Urinary bladder (tissue), 4 donors: ENCODE data around the gene NUBP1. TPM values are rescaled to one million over a fixed set of nuclear protein-coding genes. Genes with fewer than 3 reads are reported as not detected.

ENCODE experiments used
- DNase-seq: peaks from one replicate; pipeline ENCODE4 v3.0.0-alpha.2; 2015; ENCODE audit errors: extremely low spot score
- H3K27ac ChIP-seq: one replicate; pipeline ENCODE4 v1.5.1; 2013; ENCODE audit warnings: low read depth, mild to moderate bottlenecking, moderate library complexity
- H3K36me3 ChIP-seq: one replicate; pipeline ENCODE4 v1.6.1; 2013; ENCODE audit warnings: mild to moderate bottlenecking, moderate library complexity; ENCODE audit not compliant: insufficient read depth
- H3K4me1 ChIP-seq: one replicate; pipeline ENCODE4 v1.6.1; 2013; ENCODE audit warnings: mild to moderate bottlenecking, moderate library complexity; ENCODE audit not compliant: insufficient read depth
- H3K4me3 ChIP-seq: one replicate; pipeline ENCODE4 v1.5.1; 2013; ENCODE audit warnings: low read depth, low read length
- WGBS: extraction: QIAGEN DNeasy Blood & Tissue Kit; methylation state at CpG from one replicate; pipeline ENCODE4 v1.1.7; 2013; 5-methylcytosine and 5-hydroxymethylcytosine counted together
- polyA plus RNA-seq: library from polyadenylated mRNA; stranded (reverse); fragments of 200-250 nt; gene quantifications from one replicate; pipeline ENCODE4 v1.2.3, GENCODE V29; 2013
- total RNA-seq: library from RNA; depleted of rRNA; stranded (reverse); fragments of >200 nt; gene quantifications from one replicate; pipeline ENCODE4 v1.2.3, GENCODE V29; 2014
- donor health status: healthy with polysubstance abuse.
- donor health status: healthy.

The NUBP1 gene
- total and polyA plus RNA-seq, 2 donors, result 19.2 to 42.2 TPM

DNA sequence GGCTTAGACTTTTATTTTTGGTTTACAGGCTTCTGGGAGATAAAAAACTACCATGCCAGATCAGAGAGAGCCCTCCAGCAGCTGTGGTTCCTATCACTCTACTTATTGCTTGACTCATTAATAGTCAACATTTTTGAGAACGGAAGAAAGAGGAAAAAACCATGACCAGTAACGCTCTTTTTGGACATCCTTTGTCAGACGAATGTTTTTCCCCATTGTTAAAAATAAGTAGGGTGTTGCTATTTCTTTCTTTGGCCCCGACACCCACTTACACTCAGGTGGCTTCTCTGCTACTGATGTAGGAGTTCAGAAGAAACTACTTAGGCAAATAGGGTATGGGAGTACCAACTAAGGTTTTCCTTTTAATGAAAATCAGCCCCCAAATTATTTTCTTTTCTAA is 47.4 kb downstream of the NUBP1 start:
- WGBS, result 80% methylated on average over 4 of the region's 4 CpGs
- H3K4me1 ChIP-seq, result no peaks in the 10 kb centered on the region

DNA sequence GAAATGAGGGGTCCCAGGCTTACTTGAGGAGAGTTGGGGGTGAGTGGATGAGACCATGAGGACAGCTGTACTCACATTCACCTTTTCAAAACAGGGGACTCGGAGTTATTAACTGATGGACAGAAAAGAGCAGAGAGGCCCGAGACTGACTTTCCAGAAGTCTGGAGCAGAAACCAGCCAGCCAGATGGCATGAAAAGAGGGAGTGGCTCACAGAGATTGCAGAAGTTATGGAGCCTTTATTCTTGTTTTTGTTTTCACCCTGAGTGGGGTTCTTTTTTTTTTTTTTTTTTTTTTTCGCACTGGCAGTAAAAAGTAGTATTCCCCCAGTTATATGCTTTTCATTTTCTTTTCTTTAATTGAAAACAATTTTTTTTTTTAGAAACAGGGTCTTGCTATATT is 56.1 kb downstream of the NUBP1 start:
- 93% methylated on average over 3 of the region's 3 CpGs for WGBS
- H3K4me1 ChIP-seq, result no peaks in the 10 kb centered on the region

More for the DNA sequence above, 47.4 kb downstream of the NUBP1 start:
- no peak overlapping the region for H3K27ac ChIP-seq
- H3K4me3 ChIP-seq, result no peak overlapping the region
- H3K36me3 ChIP-seq, result no peaks in the 10 kb centered on the region
- DNase-seq, result no peak

DNA sequence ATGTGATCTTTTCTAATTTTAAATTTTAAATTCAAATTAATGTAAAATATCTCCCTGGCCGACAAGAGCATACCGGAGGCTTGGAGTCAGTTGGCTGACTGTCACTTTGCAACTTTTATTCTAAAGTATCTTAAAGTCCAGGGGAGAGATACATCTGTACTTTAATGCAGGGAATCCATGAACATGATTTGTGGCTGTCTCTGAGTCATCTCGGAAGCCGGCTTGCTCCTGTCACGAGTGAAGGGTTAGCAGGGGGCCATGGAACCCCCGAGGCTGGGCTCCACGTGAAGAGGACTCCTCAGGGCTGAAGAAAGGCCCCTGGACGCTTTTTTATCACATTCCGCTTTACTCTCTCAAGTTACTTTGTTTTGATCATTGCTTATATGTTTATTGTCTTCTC is 61.7 kb downstream of the NUBP1 start:
- no peak overlapping the region for H3K27ac ChIP-seq
- DNase-seq, result no peak
- H3K4me3 ChIP-seq, result no peak overlapping the region
- H3K4me1 ChIP-seq, result no peaks in the 10 kb centered on the region
- 66% methylated on average over 9 of the region's 9 CpGs for WGBS
- H3K36me3 ChIP-seq, result no peaks in the 10 kb centered on the region

More for the DNA sequence above, 56.1 kb downstream of the NUBP1 start:
- DNase-seq, result no peak
- Histone ChIP-seq H3K4me3 (no peak overlapping the region), H3K27ac (no peak overlapping the region), H3K36me3 (no peaks in the 10 kb centered on the region)

DNA sequence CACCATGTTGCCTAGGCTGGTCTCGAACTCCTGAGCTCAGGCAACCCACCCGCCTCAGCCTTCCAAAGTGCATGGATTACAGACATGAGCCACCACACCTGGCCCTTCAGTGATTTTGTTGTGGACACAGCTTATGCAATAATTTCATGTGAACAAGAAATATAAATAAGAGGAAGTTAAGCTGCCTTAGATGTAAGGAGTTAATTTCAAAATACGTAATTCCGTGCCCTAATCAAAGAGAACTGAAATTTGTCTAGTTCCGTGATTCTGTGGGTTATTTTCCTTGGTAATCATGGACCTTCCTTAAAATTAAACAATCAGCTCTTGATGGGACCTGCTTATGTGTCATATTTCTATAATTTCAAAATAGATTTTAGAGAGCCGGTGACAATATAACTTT is 63.1 kb downstream of the NUBP1 start:
- 86% methylated on average over 6 of the region's 6 CpGs for WGBS
- no peaks in the 10 kb centered on the region for H3K36me3 ChIP-seq
- no peak for DNase-seq
- H3K4me3 ChIP-seq, result no peak overlapping the region
- H3K4me1 ChIP-seq, result no peaks in the 10 kb centered on the region
- no peak overlapping the region for H3K27ac ChIP-seq

DNA sequence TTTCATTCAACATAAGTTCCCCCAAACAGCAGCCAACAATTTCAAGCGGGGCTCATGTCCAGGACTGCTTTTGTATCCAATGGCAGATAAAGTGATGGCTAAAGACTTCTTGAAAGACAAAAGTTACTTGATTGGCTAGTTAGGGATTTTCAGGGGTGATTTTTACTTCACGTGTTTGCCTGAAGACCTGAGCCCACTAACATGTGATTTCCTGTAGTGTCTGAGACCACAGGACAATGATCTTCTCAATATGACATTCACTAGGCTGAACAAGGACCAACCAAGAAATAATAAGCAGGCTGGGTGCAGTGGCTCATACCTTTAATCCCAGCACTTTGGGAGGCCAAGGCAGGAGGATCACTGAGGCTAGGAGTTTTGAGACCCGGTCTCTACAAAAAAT is 64.6 kb downstream of the NUBP1 start:
- H3K27ac ChIP-seq, result no peak overlapping the region
- no peaks in the 10 kb centered on the region for H3K36me3 ChIP-seq
- WGBS, result 87% methylated on average over 3 of the region's 3 CpGs
- H3K4me1 ChIP-seq, result no peaks in the 10 kb centered on the region
- no peak for DNase-seq
- H3K4me3 ChIP-seq, result no peak overlapping the region

DNA sequence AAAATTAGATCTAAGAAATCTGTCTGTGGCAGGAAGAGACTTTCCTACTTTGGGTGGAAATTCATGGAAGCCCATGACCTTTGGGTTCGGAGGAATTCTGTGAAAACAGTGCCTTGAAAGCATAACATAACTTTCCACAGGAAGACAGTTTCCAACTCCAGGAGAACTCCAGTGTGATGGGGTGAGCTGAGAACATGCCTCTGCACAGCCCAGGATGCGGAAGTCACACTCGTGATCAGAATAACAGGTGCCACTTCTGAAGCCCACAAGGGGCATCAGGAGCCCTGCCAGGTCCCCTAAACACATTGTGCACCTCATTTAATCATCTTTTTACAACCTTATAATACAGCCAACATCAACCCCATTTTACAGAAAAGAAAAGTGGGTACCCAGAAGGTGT is 65.2 kb downstream of the NUBP1 start:
- 84% methylated on average over 3 of the region's 3 CpGs for WGBS
- H3K4me3 ChIP-seq, result no peak overlapping the region
- no peak overlapping the region for H3K27ac ChIP-seq
- H3K36me3 ChIP-seq, result no peaks in the 10 kb centered on the region
- DNase-seq, result no peak
- H3K4me1 ChIP-seq, result no peaks in the 10 kb centered on the region

DNA sequence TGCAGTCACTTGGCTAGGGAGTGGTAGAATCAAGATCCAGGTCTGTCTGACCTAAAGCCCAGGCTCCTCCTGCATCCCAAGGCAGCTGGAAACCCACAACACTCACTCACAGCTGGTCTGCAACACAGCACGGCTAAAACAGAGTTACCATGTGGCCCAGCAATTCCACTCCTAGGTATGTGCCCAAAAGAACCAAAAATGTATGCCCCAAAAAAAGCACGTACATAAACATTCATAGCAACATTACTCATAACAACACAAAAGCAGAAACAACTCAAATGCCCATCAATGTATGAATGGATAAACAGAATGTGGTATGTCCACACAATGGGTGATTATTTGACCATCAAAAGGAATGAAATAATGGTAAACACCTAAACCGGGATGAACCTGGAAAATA is 66.1 kb downstream of the NUBP1 start:
- Histone ChIP-seq H3K27ac (no peak overlapping the region), H3K4me3 (no peak overlapping the region), H3K36me3 (no peaks in the 10 kb centered on the region), H3K4me1 (no peaks in the 10 kb centered on the region)
- WGBS, result 93% methylated on average over 3 of the region's 3 CpGs
- no peak for DNase-seq

DNA sequence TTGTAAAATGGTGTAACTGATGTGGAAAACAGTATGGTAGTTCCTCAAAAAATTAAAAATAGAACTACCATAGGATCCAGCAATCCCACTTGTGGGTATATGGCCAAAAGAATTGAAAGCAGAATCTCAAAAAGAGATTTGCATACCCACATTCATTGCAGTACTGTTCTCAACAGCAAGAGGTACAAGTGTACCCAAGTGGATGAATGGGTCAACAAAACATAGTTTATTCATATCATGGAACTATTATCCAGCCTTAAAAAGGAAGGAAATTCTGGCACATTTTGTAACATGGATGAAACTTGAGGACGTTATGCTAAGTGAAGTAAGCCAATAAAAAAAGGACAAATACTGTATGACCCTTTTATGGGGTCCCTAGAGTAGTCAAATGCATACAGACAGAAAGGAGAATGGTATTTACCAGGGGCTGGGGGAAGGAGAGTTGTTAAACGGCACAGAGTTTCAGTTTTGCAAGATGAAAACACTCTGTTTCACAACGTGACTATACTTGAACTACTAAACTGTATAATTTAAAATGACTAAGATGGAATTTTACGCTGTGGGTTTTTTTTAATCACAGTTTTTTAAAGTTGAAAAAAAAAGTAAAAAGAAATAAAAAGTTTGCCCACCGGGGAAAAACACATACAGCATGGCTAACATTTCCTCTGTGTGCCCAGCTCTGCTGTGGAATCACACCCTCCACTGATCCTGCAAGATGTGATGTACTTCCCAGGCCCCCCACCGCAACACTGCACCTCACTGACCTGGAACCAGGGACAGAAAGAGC is 68.9 kb downstream of the NUBP1 start:
- WGBS, result 59% methylated on average over 6 of the region's 6 CpGs
- H3K4me1 ChIP-seq, result no peaks in the 10 kb centered on the region
- no peak overlapping the region for H3K4me3 ChIP-seq
- H3K27ac ChIP-seq, result no peak overlapping the region
- no peaks in the 10 kb centered on the region for H3K36me3 ChIP-seq
- DNase-seq, result no peak

DNA sequence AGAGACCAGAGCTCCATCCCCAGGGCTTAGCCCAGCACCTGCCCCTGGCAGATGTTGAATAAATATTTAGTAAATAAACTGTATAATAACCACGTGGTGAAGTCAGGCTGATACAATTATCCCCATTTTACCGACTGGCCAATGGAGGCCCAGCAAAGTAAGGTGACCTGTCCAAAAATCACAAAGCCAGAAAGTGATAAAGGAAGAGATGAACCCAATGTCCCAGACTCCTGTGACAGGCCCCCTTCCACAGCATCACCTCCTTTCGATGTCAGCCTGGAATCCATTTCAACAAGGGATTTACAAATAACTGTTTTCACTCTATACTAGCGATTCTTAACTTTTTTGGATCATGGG is 69.4 kb downstream of the NUBP1 start:
- WGBS, result 77% methylated on average over 4 of the region's 4 CpGs
- Histone ChIP-seq H3K4me1 (no peaks in the 10 kb centered on the region), H3K4me3 (no peak overlapping the region), H3K36me3 (no peaks in the 10 kb centered on the region), H3K27ac (no peak overlapping the region)
- DNase-seq, result no peak

DNA sequence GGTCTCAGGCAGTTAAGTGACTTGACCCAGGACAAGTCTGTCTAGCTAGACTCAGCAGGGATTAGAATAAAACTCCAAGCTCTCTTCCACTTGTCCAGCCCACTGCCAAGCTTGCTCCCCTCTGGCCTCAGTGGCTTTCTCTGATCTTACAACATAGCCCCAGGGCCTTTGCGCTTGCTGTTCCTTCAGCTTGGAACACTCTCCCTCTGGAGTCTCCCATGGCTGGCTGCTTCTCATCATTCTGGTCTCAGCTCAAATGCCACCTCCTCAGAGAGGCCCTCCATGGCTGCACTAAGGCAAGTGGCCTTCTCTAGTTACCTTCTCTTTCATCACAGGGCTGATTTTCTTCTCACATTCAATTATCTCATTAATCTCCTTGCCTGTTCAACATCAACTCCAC is 73.9 kb downstream of the NUBP1 start:
- no peaks in the 10 kb centered on the region for H3K4me1 ChIP-seq
- DNase-seq, result no peak
- 100% methylated on average over 1 of the region's 1 CpG for WGBS
- no peaks in the 10 kb centered on the region for H3K36me3 ChIP-seq
- no peak overlapping the region for H3K27ac ChIP-seq
- no peak overlapping the region for H3K4me3 ChIP-seq

DNA sequence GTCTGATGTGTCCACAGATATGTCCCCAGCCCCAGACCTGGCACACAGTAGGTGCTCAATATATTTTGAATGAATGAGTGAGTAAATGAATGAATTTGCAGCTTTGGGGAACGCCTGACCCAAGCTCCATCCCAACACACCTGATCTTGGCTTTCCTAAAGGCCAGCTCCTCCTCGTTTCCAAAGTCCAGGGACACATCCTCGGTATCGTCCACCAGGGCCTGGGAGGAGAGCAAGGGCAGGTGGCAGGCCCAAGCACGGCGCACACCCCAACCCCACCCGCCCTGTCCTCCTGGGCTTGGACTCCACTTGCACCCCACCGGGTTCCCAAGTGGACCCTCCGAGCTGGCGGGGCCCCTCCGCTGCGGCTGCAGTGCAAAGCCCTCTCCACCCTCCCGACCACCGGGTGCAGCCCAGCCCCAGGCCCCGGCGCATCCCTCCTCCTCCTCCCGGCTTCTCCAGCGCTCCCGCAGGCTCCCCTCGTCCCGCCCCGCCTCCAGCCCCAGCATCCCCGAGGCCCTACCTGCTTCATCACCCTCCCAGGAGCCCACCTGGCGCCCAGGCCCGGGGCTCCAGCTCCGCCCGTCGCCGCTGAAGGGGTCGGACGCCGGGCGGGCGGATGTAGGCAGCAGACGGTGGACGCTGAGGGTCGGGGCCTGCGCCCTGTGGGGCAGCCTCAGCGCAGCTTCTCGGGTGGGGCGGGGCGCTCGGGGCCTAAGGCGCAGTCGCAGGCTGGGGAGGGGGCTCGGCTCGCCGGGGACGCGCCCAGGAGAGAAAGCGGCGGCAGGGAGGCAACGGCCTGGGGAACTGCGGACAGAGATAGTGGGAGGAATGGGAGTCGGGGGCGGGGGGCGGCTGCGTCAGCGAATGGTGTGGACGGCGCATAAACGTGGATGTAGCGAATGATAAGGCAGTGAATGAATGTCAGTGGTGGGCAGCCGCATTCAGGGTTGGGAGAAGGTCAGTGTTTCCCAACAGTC is 74.6 kb downstream of the NUBP1 start, which contains the start of gene TVP23A:
Gene TVP23A (minus strand): TSS at position 832 of the 979 bp plus-strand sequence. CDS start 301 bp downstream, at position 531.
- 20% methylated on average over 64 of the region's 64 CpGs for WGBS
- H3K27ac ChIP-seq, result no peak within 1 kb of the TSS
- peak within 1 kb of the TSS; percentile 26 for H3K4me3 ChIP-seq
- H3K36me3 ChIP-seq, result no peaks in the 10 kb centered on the region
- no peaks in the 10 kb centered on the region for H3K4me1 ChIP-seq
- no peak for DNase-seq
